Neuronal stem cell (in vitro differentiated cells): Measurements from ENCODE around the gene GALNT12.

Experiments
- DNase-seq: peaks from one replicate; pipeline ENCODE4 v3.0.0-alpha.2; 2013; ENCODE audit warnings: low spot score
- H2AFZ ChIP-seq: one replicate; pipeline ENCODE4 v1.6.1; 2013; ENCODE audit warnings: mild to moderate bottlenecking, low read length, inconsistent platforms
- H2AK5ac ChIP-seq: 2 replicates; pipeline ENCODE4 v1.6.1; 2013; ENCODE audit warnings: low read depth, mild to moderate bottlenecking, inconsistent platforms, low read length, moderate library complexity, mixed read lengths
- H2BK120ac ChIP-seq: 2 replicates; pipeline ENCODE4 v1.6.1; 2013; ENCODE audit warnings: low read depth, mild to moderate bottlenecking, inconsistent platforms, low read length, moderate library complexity, mixed read lengths
- H2BK12ac ChIP-seq: one replicate; pipeline ENCODE4 v1.6.1; 2013; ENCODE audit warnings: low read length, inconsistent platforms
- H2BK15ac ChIP-seq: 2 replicates; pipeline ENCODE4 v1.6.1; 2013; ENCODE audit warnings: mild to moderate bottlenecking, low read length, inconsistent platforms, mixed read lengths
- H2BK5ac ChIP-seq: one replicate; pipeline ENCODE4 v1.6.1; 2013; ENCODE audit warnings: inconsistent platforms, mild to moderate bottlenecking, low read length, moderate library complexity
- H3K14ac ChIP-seq: one replicate; pipeline ENCODE4 v1.6.1; 2013; ENCODE audit warnings: low read length, inconsistent platforms
- H3K18ac ChIP-seq: 2 replicates; pipeline ENCODE4 v1.6.1; 2013; ENCODE audit warnings: low read length, inconsistent platforms
- H3K23ac ChIP-seq: 2 replicates; pipeline ENCODE4 v1.6.1; 2013; ENCODE audit warnings: low read depth, mild to moderate bottlenecking, mixed read lengths, low read length, inconsistent platforms; ENCODE audit not compliant: poor library complexity
- H3K27ac ChIP-seq: replicated peaks from 3 replicates; pipeline ENCODE4 v1.5.1; 2013; ENCODE audit warnings: low read length, inconsistent platforms
- H3K27me3 ChIP-seq, 3 experiments: 2 replicates each; pipeline ENCODE4 v1.6.1; 2013; ENCODE audit warnings: low read length in 3 of 3, mild to moderate bottlenecking in 2 of 3, inconsistent platforms in 1 of 3, low read depth in 1 of 3, mixed read lengths in 1 of 3, moderate library complexity in 1 of 3; ENCODE audit not compliant: control insufficient read depth in 3 of 3, insufficient read depth in 3 of 3
- H3K36me3 ChIP-seq, 2 donors: replicated peaks in 1 of 2; 2 replicates each; pipeline ENCODE4 v1.6.1; 2013; ENCODE audit warnings: low read length in 2 of 2; ENCODE audit not compliant: control insufficient read depth in 2 of 2, insufficient read depth in 2 of 2
- H3K4ac ChIP-seq: 2 replicates; pipeline ENCODE4 v1.6.1; 2013; ENCODE audit warnings: inconsistent platforms, mild to moderate bottlenecking, low read length, moderate library complexity
- H3K4me1 ChIP-seq, 2 donors: 1 replicate in 1 of 2; 2 replicates in 1 of 2; pipeline ENCODE4 v1.6.1; 2013; ENCODE audit warnings: low read length in 2 of 2, low read depth in 1 of 2; ENCODE audit not compliant: control insufficient read depth in 2 of 2, insufficient read depth in 1 of 2
- H3K4me2 ChIP-seq: one replicate; pipeline ENCODE4 v1.6.1; 2013; ENCODE audit warnings: mild to moderate bottlenecking, low read length, inconsistent platforms; ENCODE audit not compliant: insufficient read depth, poor library complexity, severe bottlenecking
- H3K4me3 ChIP-seq, 2 donors: 2 replicates each; pipeline ENCODE4 v1.5.1; 2013; ENCODE audit warnings: low read length in 2 of 2, mild to moderate bottlenecking in 2 of 2, inconsistent platforms in 1 of 2, moderate library complexity in 1 of 2
- H3K79me1 ChIP-seq: one replicate; pipeline ENCODE4 v1.6.1; 2013; ENCODE audit warnings: low read depth, mild to moderate bottlenecking, inconsistent platforms, low read length, moderate library complexity
- H3K9ac ChIP-seq: one replicate; pipeline ENCODE4 v1.6.1; 2013; ENCODE audit warnings: mild to moderate bottlenecking, low read depth, low read length, inconsistent platforms; ENCODE audit not compliant: poor library complexity
- H3K9me3 ChIP-seq, 2 donors: replicated peaks in 1 of 2; 2 replicates each; pipeline versions ENCODE3 to v1.6.1; 2013; ENCODE audit warnings: low read length in 2 of 2, mild to moderate bottlenecking in 2 of 2, inconsistent platforms in 1 of 2, low read depth in 1 of 2, mixed read lengths in 1 of 2, moderate library complexity in 1 of 2; ENCODE audit not compliant: control insufficient read depth in 2 of 2, insufficient read depth in 1 of 2
- H4K8ac ChIP-seq: one replicate; pipeline ENCODE4 v1.6.1; 2013; ENCODE audit warnings: low read depth, mild to moderate bottlenecking, inconsistent platforms, low read length, moderate library complexity
- H4K91ac ChIP-seq: one replicate; pipeline ENCODE4 v1.6.1; 2013; ENCODE audit warnings: low read length, low read depth, mild to moderate bottlenecking, inconsistent platforms; ENCODE audit not compliant: poor library complexity
- WGBS, 2 donors: extraction: QIAGEN DNeasy Blood & Tissue Kit; methylation state at CpG; one replicate each; pipeline ENCODE4 v1.1.7; 2013; ENCODE audit warnings: missing lambda C conversion rate in 2 of 2, mixed read lengths in 1 of 2; ENCODE audit not compliant: insufficient read length in 2 of 2, insufficient replicate concordance in 1 of 2; ENCODE audit errors: extremely low coverage in 2 of 2; 5-methylcytosine and 5-hydroxymethylcytosine counted together

Gene GALNT12

DNA sequence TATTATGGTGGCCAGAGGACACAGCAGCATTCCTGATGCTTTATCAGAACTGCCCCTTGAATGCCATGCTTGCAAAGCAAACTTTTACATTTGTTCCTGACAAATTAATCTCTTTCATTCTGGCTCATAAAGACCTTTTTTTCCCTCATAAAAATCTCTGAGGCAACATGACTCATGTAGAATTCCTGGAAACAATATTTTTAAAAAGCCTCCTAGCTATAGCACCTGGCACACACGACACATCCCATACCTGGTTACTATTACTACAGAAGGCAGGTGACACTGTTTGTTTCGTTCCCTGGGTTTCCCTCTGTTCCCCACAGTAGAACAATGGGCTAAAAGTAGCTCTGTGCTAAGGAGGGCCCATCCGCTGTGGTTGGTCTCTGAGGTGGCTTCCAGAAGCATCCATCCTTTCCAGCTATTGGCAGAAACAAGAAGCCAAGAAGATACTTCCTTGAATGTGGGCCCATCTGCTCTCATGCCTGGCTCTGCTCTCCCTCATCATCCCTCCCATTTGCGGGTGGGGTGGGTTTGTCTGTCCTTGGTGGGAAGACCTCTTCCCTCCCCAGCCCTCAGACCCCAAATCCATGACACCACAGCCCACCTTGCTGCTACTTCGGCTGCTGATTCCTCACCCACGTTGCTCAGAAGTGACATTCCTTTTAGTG lies 59.1 kb downstream of the GALNT12 start:
- H2BK5ac ChIP-seq: no peak overlapping the region

DNA sequence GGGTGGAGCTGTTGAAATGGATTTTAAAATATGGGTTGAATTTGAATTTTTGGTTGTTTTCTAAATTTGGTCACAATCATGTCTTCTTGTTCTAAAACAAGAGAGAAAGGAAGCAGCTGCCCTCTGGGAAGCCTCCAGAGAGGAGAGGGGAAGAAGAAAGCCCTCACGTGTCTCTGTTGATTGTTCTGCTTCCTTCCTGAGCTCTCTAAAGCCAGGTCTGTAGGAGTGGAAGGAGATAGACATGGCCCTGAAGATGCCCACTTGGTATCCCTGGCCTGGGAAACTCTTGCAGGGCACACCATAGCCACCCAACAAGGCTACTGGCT lies 59.6 kb downstream of the GALNT12 start:
- Histone ChIP-seq H3K36me3 (no peaks in the 10 kb centered on the region), H3K4me3 (no peak overlapping the region), H2BK120ac (no peak overlapping the region), H2BK12ac (no peak overlapping the region), H4K8ac (no peak overlapping the region), H3K4me2 (no peak overlapping the region), H2AFZ (no peak overlapping the region), H3K9me3 (no peaks in the 10 kb centered on the region), H3K14ac (no peak overlapping the region), H2AK5ac (no peak overlapping the region), H3K18ac (no peak overlapping the region), H3K27me3 (peaks cover 0 to 7% (median 0%) of the 10 kb centered on the region in 3 experiments), H3K9ac (no peak overlapping the region), H3K27ac (no peak overlapping the region), H2BK15ac (no peak overlapping the region), H3K79me1 (no peaks in the 10 kb centered on the region), H4K91ac (no peak overlapping the region), H3K4me1 (no peaks in the 10 kb centered on the region), H2BK5ac (no peak overlapping the region), H3K23ac (no peak overlapping the region), H3K4ac (no peak overlapping the region)
- no CpG with 5 or more reads among the region's 1 CpG for WGBS, 2 donors
- no peak for DNase-seq

More for the DNA sequence above, 59.1 kb downstream of the GALNT12 start:
- no peak overlapping the region for H2AK5ac ChIP-seq
- H4K91ac ChIP-seq: no peak overlapping the region
- no peak overlapping the region for H2BK15ac ChIP-seq
- H3K18ac ChIP-seq: no peak overlapping the region
- H3K79me1 ChIP-seq: no peaks in the 10 kb centered on the region
- H3K4me2 ChIP-seq: no peak overlapping the region
- H3K27me3 ChIP-seq: peaks cover 0 to 7% (median 0%) of the 10 kb centered on the region in 3 experiments
- H3K14ac ChIP-seq: no peak overlapping the region
- no peak overlapping the region for H2AFZ ChIP-seq
- H3K27ac ChIP-seq: no peak overlapping the region
- DNase-seq: no peak
- H3K4me3 ChIP-seq: no peak overlapping the region
- H3K36me3 ChIP-seq: no peaks in the 10 kb centered on the region
- no peaks in the 10 kb centered on the region for H3K4me1 ChIP-seq
- H3K9me3 ChIP-seq: no peaks in the 10 kb centered on the region
- H3K4ac ChIP-seq: no peak overlapping the region
- no peak overlapping the region for H2BK12ac ChIP-seq
- no peak overlapping the region for H4K8ac ChIP-seq
- H2BK120ac ChIP-seq: no peak overlapping the region
- WGBS, 2 donors: no CpG with 5 or more reads among the region's 6 CpGs
- no peak overlapping the region for H3K9ac ChIP-seq
- H3K23ac ChIP-seq: no peak overlapping the region

DNA sequence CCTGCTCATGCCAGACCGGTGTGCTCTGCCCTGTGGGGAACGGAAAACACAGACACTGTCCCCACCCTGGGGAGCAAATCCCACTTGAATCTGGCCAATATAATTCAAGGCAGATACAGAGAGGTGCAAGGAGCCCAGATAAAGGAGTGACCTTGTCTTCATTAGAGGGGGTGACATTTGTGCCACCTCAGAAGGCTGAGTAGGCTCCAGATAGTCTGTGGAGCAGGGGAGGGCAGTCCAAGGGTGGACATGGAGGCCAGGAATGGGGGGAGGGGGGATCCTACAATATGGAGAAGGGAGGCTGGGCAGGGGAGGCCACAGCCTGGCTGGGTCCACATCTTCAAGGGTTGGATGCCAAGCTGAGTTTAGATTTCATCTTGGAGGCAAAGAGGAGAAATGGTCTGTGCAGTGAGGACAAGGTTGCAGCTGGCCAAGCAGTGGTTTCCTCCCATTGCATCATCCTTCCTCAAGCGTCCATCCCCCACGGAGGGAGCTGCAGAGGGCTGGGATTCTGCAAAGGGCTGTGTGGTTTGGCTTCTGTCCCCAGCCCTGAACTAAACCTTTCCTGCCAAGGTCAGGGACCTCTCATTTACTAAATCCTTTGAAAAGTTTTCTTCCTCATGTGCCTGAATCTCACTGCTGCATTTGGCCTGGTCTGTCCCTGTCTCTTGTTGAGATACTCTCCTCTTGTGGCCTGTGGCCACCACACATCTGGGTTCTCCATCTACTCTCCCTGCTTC lies 60.1 kb downstream of the GALNT12 start:
- WGBS, 2 donors: no CpG with 5 or more reads among the region's 4 CpGs
- H3K27ac ChIP-seq: no peak overlapping the region

DNA sequence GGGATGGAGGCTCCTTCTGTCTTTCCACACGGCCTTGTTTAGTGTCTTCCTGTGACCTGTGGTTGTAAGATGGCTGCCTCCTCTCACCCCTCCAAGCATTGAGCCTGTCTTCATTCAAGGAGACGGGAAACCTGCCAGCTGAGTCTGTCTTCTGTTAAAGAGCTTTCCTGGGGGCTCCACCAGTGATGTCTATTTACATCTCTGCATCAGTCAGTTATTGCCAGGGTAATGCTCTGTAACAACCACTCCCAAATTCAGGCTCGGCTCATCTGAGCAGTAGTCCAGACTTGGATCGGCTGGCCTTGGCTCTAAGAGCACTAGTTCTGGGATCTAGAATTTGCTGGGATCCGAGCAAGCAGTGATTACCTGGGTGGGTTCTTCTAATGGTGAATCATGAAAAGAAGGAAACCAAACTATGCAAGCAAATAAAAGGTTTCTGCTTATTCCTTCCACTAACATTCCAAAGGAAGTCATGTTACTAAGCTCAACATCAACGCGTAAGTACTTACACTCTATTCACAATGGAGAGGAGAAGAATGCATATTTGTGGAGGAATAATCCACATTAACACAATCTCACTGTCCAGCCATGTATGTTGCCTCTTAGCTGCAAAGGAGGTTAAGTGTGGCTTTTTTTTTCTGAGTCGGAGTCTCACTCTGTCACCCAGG lies 61.7 kb downstream of the GALNT12 start:
- Histone ChIP-seq H2BK15ac (no peak overlapping the region), H3K4ac (no peak overlapping the region), H3K36me3 (no peaks in the 10 kb centered on the region), H3K4me3 (no peak overlapping the region), H4K91ac (no peak overlapping the region), H3K9ac (no peak overlapping the region), H3K9me3 (no peaks in the 10 kb centered on the region), H4K8ac (no peak overlapping the region), H3K23ac (no peak overlapping the region), H2BK12ac (no peak overlapping the region), H3K18ac (no peak overlapping the region), H3K27ac (no peak overlapping the region), H3K79me1 (no peaks in the 10 kb centered on the region), H3K14ac (no peak overlapping the region), H2AK5ac (no peak overlapping the region), H2BK5ac (no peak overlapping the region), H2AFZ (no peak overlapping the region), H3K4me2 (no peak overlapping the region), H3K27me3 (peaks cover 0 to 7% (median 0%) of the 10 kb centered on the region in 3 experiments), H2BK120ac (no peak overlapping the region), H3K4me1 (no peaks in the 10 kb centered on the region)
- no peak for DNase-seq
- no CpG with 5 or more reads among the region's 8 CpGs for WGBS, 2 donors

More for the DNA sequence above, 60.1 kb downstream of the GALNT12 start:
- Histone ChIP-seq H3K79me1 (no peaks in the 10 kb centered on the region), H2BK120ac (no peak overlapping the region), H3K4me1 (no peaks in the 10 kb centered on the region), H2AFZ (no peak overlapping the region), H3K9me3 (no peaks in the 10 kb centered on the region), H2AK5ac (no peak overlapping the region), H3K4ac (no peak overlapping the region), H2BK12ac (no peak overlapping the region), H2BK5ac (no peak overlapping the region), H3K27me3 (peaks cover 0 to 7% (median 0%) of the 10 kb centered on the region in 3 experiments), H3K23ac (no peak overlapping the region), H3K14ac (no peak overlapping the region), H3K4me3 (no peak overlapping the region), H3K9ac (no peak overlapping the region), H3K4me2 (no peak overlapping the region), H4K8ac (no peak overlapping the region), H4K91ac (no peak overlapping the region), H3K18ac (no peak overlapping the region), H2BK15ac (no peak overlapping the region), H3K36me3 (no peaks in the 10 kb centered on the region)
- no peak for DNase-seq
